Measurements from ENCODE around the gene ADRM1. TPM values are rescaled to one million over a fixed set of nuclear protein-coding genes. Genes with fewer than 3 reads are reported as not detected.

Gene ADRM1
- total RNA-seq, 1 donor from 2014 or later: 179 TPM

DNA sequence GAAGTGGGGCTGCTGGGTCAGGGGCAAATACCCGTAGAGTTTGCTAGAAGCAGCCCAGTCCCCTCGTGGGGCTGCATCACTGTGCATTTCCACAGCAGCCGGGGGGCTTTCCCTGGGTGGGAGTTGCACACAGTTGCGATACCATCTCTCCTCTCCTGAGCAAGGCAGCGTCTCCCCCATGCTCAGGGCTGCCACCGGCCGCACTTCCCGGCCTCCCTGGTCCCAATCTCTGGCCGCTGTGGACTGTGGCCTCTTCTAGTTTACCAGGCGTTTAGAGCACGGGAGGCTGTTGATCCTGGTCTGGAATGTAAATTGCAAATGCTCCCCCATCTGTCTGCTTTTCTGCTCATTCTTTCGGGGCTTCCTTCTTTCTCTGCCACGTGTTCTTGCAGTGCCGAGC is 33.4 kb upstream of the ADRM1 start:
- no peak for DNase-seq
- H3K27ac Mint-ChIP-seq: no peak overlapping the region
- H3K4me3 Mint-ChIP-seq: no peak overlapping the region
- intact Hi-C loops (cut with micrococcal nuclease): no loop called here
- H3K4me1 Mint-ChIP-seq: no peaks in the 10 kb centered on the region
- H3K27me3 Mint-ChIP-seq: no peaks in the 10 kb centered on the region
- H3K9me3 Mint-ChIP-seq: no peaks in the 10 kb centered on the region
- peaks cover 23% of the 10 kb centered on the region for H3K36me3 Mint-ChIP-seq (ENCODE audit: low read depth)

DNA sequence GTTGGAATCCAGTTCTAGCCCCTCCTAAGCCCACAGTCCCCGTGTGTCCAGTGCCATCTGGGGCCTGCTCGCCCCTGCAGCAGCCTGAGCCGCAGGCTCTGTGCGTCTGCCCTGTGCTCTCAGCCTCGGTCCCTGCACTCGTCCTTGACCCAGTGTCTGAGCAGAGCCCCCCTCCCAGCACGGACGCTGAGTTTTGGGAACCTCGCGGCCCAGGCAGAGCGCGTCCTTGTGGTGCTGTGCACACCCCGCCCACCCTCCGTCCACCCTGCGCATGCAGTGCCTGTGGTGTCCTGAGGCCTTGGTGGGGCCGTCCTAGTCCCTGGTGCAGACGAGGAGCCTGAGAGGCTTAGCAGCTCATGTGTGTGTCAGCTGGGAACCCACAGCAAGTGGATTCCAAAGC is 32.9 kb upstream of the ADRM1 start:
- Mint-ChIP-seq H3K4me1 (no peaks in the 10 kb centered on the region), H3K4me3 (no peak overlapping the region)
- intact Hi-C loops (cut with micrococcal nuclease): no loop called here

DNA sequence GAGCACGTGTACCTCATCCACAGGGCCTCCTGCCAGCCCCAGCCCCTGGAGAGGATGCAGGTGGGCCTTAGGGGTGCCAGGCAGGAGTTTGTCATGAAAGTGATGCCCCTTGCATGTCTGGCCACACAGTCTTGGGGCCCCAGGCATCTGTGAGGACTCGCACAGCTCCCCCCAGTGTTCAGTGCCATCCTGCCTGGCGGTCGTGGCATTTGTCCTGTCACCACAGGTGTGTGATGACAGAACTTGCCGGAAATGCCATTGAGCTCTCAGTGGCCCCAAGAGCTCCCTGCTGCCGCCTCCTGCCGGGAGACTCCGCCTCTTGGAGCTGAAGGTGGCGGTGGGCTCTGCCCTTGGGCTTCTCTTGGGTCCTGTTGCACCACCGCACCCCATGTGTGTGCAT is 30.6 kb upstream of the ADRM1 start:
- Mint-ChIP-seq H3K27me3 (no peaks in the 10 kb centered on the region), H3K9me3 (no peaks in the 10 kb centered on the region), H3K4me3 (no peak overlapping the region), H3K27ac (no peak overlapping the region), H3K4me1 (no peaks in the 10 kb centered on the region), H3K36me3 (ENCODE audit: low read depth) (peaks cover 13% of the 10 kb centered on the region)
- intact Hi-C loops (cut with micrococcal nuclease): no loop called here
- no peak for DNase-seq

More for the DNA sequence above, 32.9 kb upstream of the ADRM1 start:
- Mint-ChIP-seq H3K27me3 (no peaks in the 10 kb centered on the region), H3K27ac (no peak overlapping the region), H3K9me3 (no peaks in the 10 kb centered on the region), H3K36me3 (ENCODE audit: low read depth) (peaks cover 20% of the 10 kb centered on the region)
- DNase-seq: no peak

DNA sequence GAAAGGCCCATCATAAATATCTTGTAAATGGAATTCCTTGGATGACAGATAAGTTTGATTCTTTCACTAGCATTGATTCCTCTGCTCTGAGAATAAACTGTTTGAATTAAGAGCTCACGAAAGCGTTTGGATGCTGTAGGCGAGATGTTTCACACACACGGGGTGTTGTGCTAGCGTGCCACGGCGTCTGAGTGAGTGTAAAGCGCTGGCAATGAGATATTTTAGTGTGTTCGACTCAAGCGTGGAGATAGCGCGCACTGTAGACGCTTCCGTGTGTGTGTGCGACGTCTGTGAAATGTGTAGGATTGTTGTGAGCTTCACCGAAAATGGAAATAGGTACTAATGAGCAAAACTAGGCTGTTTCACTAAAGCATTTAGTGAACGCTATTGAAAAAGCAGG is 29.4 kb upstream of the ADRM1 start:
- peaks cover 13% of the 10 kb centered on the region for H3K36me3 Mint-ChIP-seq (ENCODE audit: low read depth)
- intact Hi-C loops (cut with micrococcal nuclease): no loop called here

DNA sequence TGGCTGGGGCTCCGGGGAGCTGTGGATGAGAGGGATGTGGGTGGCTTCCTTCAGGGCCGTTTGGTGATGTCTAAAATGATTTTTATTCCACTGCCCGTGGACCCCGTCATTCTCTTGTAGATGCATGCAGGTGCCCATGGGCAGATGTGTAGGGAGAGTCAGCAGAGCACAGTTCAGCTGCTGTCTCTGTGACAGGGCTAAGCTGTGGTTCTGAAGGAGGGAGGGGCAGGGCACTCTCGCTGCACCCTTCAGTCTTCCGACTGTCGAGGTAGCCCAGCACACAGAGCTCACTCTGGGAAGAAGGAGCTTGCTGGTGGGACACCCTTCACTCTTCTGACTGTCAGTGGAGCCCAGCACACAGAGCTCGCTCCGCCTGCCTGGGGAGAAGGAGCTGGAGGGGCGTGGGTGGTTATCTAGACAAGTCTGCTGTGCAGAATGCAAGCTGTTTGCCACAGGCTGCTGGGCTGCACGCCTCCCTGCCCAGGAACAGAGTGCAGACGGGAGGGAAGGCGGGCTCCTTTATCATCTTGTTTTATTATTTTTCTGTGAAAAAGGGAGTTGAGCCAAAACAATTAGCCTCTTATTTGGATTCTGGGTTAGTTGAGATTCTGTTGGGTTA is 28.4 kb upstream of the ADRM1 start:
- DNase-seq: no peak
- no peaks in the 10 kb centered on the region for H3K27me3 Mint-ChIP-seq
- H3K36me3 Mint-ChIP-seq (ENCODE audit: low read depth): peaks cover 16% of the 10 kb centered on the region
- H3K4me1 Mint-ChIP-seq: no peaks in the 10 kb centered on the region
- no peaks in the 10 kb centered on the region for H3K9me3 Mint-ChIP-seq
- H3K4me3 Mint-ChIP-seq: no peak overlapping the region
- H3K27ac Mint-ChIP-seq: no peak overlapping the region
- intact Hi-C loops (cut with micrococcal nuclease): no loop called here

More for the DNA sequence above, 29.4 kb upstream of the ADRM1 start:
- Mint-ChIP-seq H3K27me3 (no peaks in the 10 kb centered on the region), H3K27ac (no peak overlapping the region), H3K4me3 (no peak overlapping the region), H3K9me3 (no peaks in the 10 kb centered on the region), H3K4me1 (no peaks in the 10 kb centered on the region)
- DNase-seq: no peak

DNA sequence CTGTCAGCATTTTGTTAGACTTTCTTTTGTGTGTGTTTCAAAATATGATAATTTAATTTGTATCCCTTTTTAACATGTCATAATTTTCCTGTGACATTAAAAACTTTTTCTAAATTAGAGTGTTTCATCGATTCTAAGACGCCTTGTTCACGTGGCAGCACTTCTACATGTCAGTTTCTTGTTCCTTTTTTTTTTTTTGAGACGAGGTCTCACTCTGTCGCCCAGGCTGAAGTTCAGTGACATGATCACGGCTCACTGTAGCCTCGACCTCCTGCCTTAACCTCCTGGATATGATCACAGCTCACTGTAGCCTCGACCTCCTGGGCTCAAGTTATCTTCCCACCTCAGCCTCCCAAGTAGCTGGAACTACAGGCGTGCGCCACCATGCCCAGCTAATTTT is 27.6 kb upstream of the ADRM1 start:
- Mint-ChIP-seq H3K4me3 (no peak overlapping the region), H3K27ac (no peak overlapping the region), H3K9me3 (no peaks in the 10 kb centered on the region), H3K27me3 (no peaks in the 10 kb centered on the region), H3K4me1 (no peaks in the 10 kb centered on the region), H3K36me3 (ENCODE audit: low read depth) (peaks cover 18% of the 10 kb centered on the region)
- intact Hi-C loops (cut with micrococcal nuclease): no loop called here
- no peak for DNase-seq

DNA sequence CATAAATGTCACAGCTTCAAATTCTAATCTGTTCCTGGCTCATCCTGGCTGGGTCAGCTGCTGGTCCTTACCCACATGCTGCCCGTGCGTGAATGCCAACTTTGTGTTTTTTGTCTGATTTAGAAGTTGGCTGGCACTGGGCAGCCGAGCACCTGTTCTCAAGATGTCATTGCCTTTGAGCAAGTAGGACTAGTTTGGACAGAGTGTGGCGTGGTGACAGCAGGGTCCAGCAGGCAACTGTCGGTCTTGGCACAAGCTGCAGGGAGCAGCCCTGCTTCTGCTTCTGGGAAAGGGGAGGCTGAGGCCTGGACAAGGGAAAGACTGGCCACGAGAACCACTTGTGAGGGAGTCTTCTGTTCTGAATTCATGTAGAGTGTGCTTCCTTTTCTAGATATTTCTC is 26.4 kb upstream of the ADRM1 start:
- no peak for DNase-seq
- H3K4me3 Mint-ChIP-seq: no peak overlapping the region
- intact Hi-C loops (cut with micrococcal nuclease): no loop called here
- H3K36me3 Mint-ChIP-seq (ENCODE audit: low read depth): peaks cover 21% of the 10 kb centered on the region
- H3K9me3 Mint-ChIP-seq: no peaks in the 10 kb centered on the region
- H3K27me3 Mint-ChIP-seq: no peaks in the 10 kb centered on the region
- no peaks in the 10 kb centered on the region for H3K4me1 Mint-ChIP-seq
- no peak overlapping the region for H3K27ac Mint-ChIP-seq

DNA sequence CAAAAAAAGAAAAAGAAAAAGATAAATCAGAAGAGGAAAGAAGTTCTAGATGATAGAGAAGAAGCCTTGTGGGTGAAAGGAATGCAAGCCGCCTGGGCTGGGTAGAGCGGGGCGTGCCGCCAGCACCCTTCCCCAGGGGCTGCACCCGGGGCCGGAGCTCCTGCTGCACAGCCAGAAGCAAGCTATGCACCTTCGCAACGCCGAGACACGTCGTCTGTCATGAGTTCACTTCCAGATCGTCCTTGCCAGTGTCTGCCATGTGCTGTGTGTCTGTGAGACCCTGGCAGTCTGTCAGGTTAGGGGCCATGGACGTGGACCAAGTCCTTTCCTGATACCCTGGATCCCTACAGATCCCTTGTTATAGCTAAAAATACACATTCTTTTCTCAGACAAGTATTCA is 25.5 kb upstream of the ADRM1 start:
- Mint-ChIP-seq H3K4me3 (no peak overlapping the region), H3K9me3 (no peaks in the 10 kb centered on the region), H3K27me3 (no peaks in the 10 kb centered on the region), H3K36me3 (ENCODE audit: low read depth) (peaks cover 27% of the 10 kb centered on the region), H3K4me1 (no peaks in the 10 kb centered on the region), H3K27ac (no peak overlapping the region)
- DNase-seq: no peak
- intact Hi-C loops (cut with micrococcal nuclease): no loop called here

DNA sequence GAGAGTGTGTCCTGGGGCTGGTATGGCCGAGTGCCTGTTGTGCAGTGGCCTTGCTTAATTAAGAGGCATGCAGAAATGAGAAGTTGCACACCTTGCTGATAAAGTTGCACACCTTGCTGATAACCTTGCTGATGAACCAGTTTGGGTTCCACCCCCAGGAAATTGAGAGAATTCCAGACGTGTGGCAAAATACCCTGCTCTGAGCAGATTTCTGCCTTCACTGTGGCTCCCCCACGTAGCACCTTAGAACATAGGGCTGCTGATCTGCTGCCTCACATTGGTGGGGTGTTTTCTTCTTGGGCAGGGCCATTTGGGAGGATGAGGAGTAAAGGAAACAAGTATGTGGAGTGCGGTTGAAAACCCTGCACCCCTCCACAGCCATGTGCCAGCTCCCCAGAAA is 22.5 kb upstream of the ADRM1 start:
- Mint-ChIP-seq H3K27ac (no peak overlapping the region), H3K4me1 (no peaks in the 10 kb centered on the region), H3K4me3 (no peak overlapping the region), H3K27me3 (no peaks in the 10 kb centered on the region), H3K9me3 (no peaks in the 10 kb centered on the region), H3K36me3 (ENCODE audit: low read depth) (peaks cover 26% of the 10 kb centered on the region)
- intact Hi-C loops (cut with micrococcal nuclease): no loop called here
- no peak for DNase-seq

DNA sequence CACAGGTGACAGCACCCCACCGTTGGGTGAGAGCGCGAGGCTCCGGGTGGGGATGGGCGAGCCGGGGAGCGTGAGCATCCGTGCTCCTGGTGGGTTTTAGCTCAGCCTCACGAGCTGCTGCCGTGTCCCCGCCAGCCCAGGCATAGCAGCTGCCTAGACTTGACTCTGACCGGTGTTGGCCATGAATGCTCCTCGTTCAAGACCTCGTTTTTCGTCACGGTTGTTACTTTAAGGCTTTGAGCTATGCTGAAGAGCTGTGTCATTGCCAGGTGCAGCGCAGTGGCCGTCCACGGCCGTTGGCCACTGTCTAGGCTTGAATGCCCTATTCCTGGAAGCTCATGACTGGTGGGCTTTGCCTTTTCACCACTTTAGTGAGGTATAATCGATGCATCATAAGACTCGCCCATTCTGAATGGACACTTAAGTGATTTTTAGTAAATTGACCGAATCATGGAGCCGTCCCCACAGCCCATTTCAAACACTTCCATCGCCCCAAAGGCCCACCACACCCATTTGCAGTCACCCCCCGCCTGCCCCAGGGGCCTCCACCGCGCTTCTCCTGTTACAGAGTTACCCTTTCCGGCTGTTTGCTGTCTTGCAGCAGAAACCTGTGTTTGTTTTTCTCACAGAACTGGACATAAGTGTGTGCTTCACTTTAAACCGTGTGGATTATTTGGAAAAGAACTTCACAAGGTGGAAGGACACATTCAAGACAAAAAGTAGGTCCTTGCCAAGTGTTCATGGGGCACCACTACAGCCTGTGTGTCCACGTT is 21.4 kb upstream of the ADRM1 start:
- no peaks in the 10 kb centered on the region for H3K9me3 Mint-ChIP-seq
- H3K4me3 Mint-ChIP-seq: no peak overlapping the region
- no peak overlapping the region for H3K27ac Mint-ChIP-seq
- H3K27me3 Mint-ChIP-seq: no peaks in the 10 kb centered on the region
- intact Hi-C loops (cut with micrococcal nuclease): no loop called here
- no peak for DNase-seq
- H3K36me3 Mint-ChIP-seq (ENCODE audit: low read depth): peaks cover 27% of the 10 kb centered on the region
- no peaks in the 10 kb centered on the region for H3K4me1 Mint-ChIP-seq

DNA sequence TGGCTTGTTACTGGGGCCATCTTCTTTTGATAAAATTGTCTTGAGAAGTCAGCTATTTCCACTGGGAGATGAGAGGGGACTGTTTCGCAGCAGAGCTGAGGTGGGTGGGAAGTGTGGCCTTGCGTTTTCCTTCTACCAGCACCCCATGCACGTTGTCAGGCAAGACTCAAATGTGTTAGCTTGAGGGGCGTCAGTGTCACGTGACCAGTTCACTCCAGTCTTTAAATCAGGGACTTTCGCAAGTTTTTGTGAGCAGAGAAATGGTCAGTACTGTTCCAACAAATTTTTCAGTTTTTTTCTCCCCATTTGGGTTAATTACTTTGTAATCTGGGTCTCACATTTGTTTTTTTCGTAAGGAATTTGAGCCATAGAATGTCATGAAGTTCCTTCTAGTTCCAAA is 20.7 kb upstream of the ADRM1 start:
- H3K4me1 Mint-ChIP-seq: no peaks in the 10 kb centered on the region
- H3K9me3 Mint-ChIP-seq: no peaks in the 10 kb centered on the region
- peaks cover 29% of the 10 kb centered on the region for H3K36me3 Mint-ChIP-seq (ENCODE audit: low read depth)
- intact Hi-C loops (cut with micrococcal nuclease): no loop called here
- H3K27me3 Mint-ChIP-seq: no peaks in the 10 kb centered on the region
- no peak overlapping the region for H3K27ac Mint-ChIP-seq
- H3K4me3 Mint-ChIP-seq: no peak overlapping the region
- no peak for DNase-seq

DNA sequence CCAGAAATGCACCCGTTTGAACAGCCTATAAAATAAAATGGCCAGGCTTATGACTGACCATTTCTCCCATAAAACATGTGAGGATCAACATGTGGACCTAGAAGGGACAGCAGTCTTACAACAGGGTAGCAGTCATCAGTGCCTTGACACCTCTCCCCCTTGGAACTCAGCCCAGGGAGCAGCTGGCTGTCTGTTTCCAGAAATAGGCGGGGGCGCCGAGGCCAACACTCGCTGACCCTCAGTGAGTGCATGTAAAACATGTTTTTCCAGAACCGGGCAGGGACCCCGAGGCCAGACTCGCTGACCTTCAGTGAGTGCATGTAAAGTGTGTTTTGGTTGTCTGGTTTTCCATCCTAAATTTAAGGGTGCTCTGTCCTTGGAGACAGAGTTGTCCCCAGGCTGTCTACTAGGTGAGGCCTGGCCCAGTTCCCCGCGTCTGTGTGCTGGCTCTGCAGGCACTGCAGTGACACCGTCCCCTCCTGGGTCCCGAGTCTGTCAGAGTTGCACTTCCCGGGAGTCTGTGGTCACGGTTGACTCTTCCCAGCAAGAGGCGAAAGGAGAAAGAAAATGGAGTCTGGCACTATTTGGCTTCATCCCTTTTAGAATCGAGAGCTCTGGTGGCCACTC is 19.8 kb upstream of the ADRM1 start:
- Mint-ChIP-seq H3K4me3 (no peak overlapping the region), H3K36me3 (ENCODE audit: low read depth) (peaks cover 29% of the 10 kb centered on the region), H3K9me3 (no peaks in the 10 kb centered on the region), H3K27ac (no peak overlapping the region), H3K27me3 (no peaks in the 10 kb centered on the region), H3K4me1 (no peaks in the 10 kb centered on the region)
- no peak for DNase-seq
- intact Hi-C loops (cut with micrococcal nuclease): no loop called here

DNA sequence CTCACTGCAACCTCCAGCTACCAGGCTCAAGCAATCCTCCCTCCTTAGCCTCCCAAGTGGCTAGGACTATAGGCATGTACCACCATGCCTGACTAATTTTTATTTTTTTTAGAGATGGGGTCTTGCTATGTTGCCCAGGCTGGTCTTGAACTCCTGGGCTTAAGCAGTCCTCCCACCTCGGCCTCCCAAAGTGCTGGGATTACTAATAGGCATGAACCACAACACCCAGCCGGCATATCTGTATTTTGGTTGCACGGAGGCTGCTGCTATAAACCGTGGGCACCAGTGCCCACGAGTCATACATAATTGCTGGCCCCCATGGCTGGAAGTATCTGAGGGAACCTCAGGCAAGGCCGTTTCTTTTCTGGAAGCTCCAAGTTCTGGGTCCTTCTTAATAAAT is 18.3 kb upstream of the ADRM1 start:
- no peak for DNase-seq
- Mint-ChIP-seq H3K27me3 (no peaks in the 10 kb centered on the region), H3K4me3 (no peak overlapping the region), H3K9me3 (no peaks in the 10 kb centered on the region), H3K4me1 (no peaks in the 10 kb centered on the region), H3K27ac (no peak overlapping the region), H3K36me3 (ENCODE audit: low read depth) (peaks cover 26% of the 10 kb centered on the region)
- intact Hi-C loops (cut with micrococcal nuclease): no loop called here

DNA sequence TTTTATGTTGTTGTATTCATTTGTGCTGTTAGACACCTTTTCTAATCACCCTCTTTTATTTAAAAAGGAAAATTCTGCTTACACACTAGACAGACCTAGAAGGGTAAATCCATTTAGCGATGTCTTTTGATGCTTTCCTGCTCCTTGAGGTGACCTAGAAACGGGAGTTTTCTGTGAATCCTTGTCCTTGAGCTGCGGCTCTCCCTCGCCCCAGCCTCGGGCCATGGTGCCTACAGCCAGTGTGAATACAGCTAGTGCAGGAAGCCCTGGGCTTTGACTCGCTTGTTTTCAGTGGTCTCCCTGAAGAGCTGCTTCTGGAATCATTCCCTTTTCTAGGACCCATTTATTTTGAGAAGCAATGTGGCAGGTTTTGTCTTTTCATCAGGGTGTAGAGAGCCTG is 17.6 kb upstream of the ADRM1 start:
- H3K9me3 Mint-ChIP-seq: no peaks in the 10 kb centered on the region
- no peak overlapping the region for H3K27ac Mint-ChIP-seq
- no peak for DNase-seq
- H3K36me3 Mint-ChIP-seq (ENCODE audit: low read depth): peaks cover 25% of the 10 kb centered on the region
- H3K27me3 Mint-ChIP-seq: no peaks in the 10 kb centered on the region
- H3K4me3 Mint-ChIP-seq: no peak overlapping the region
- H3K4me1 Mint-ChIP-seq: no peaks in the 10 kb centered on the region
- intact Hi-C loops (cut with micrococcal nuclease): no loop called here

Data from activated CD4-positive, alpha-beta T cell treated with anti-CD3 and anti-CD28 coated beads, Interleukin-2, amount 10 ng/mL, durations not matched to agents 24 days and 14 days (primary cell).